ENCODE data around the gene MLLT6.
A peak's percentile ranks its signal among the peaks of the same experiment; 100 is the strongest.

Gene MLLT6

DNA sequence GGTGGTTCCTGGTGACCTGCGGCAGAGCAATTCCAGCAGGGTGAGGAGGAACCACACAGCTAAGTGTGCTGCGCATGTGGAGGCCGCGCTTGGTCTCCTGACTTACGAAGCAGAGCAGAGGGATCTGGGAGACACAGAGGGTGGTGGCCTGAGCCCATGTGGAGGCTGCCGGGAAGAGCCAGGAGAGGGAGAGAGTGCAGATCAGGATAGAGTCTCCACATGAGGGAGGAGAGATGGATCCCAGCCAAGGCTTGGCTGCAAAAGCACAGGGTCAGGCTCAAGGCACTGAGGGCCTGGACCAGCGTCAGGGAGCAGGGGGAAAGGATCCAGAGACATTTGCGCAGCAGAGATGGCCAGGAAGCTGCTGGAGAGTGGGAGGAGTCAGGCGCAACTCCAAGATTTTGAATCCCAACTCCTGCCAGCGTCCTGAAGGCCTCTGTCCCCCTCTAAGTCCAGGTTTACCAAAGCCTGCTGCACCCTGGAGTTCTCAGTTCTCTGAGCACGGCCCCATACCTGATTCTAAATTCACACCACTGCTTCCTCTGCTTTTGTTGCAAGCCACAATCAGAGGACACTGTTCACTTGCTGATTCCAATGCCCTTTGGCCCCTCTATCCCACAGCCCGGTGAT lies 11.3 kb upstream of the MLLT6 start:
- peak; percentile 82 for DNase-seq (ENCODE audit: low read depth)
- H3K4me3 ChIP-seq (ENCODE audit: low read depth, low read length), result no peak overlapping the region
- TF ChIP-seq, protein P1, sequence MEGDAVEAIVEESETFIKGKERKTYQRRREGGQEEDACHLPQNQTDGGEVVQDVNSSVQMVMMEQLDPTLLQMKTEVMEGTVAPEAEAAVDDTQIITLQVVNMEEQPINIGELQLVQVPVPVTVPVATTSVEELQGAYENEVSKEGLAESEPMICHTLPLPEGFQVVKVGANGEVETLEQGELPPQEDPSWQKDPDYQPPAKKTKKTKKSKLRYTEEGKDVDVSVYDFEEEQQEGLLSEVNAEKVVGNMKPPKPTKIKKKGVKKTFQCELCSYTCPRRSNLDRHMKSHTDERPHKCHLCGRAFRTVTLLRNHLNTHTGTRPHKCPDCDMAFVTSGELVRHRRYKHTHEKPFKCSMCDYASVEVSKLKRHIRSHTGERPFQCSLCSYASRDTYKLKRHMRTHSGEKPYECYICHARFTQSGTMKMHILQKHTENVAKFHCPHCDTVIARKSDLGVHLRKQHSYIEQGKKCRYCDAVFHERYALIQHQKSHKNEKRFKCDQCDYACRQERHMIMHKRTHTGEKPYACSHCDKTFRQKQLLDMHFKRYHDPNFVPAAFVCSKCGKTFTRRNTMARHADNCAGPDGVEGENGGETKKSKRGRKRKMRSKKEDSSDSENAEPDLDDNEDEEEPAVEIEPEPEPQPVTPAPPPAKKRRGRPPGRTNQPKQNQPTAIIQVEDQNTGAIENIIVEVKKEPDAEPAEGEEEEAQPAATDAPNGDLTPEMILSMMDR (IDR thresholded peaks at IDR 0.05; ENCODE audit: control insufficient read depth, extremely low read depth, insufficient read depth), result no peak

DNA sequence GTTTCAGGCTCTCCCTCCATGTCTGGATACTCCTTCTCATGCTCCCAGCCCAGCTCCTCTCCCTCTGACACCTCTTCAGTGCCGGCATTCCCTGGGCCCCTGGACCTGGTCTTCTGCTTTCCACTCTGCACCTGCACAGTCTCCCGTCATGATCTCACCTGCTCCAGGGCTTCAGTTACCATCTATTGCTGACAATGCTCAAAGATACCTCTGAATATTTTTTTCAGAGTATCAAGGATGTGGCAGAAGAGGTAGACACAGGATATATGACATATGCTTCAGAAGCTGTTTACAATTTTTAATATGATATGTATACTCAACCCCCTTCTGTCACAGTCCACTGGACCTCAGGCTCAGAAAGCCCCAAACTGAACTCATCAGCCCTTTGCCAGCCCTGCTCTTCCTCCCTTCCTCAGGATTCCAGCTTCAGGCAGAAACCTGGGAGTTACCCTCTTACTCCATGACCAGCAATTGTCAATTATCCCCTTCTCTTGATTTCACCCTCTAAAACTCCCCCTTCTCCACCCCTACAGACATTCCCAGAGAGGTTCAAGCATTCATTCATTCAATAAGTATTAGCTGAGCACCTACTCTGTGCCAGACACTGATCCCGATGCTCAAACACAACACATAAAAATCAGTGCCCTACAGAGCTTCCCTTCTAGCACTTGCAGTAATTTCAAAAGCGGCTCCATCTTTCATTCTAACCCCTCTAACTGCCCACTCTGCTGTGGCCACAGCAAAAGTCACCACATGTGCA lies 7.8 kb upstream of the MLLT6 start:
- no peak overlapping the region for H3K4me3 ChIP-seq (ENCODE audit: low read depth, low read length)
- TF ChIP-seq, protein P1 (IDR thresholded peaks at IDR 0.05; ENCODE audit: control insufficient read depth, extremely low read depth, insufficient read depth), result no peak
- no peak for DNase-seq (ENCODE audit: low read depth)

DNA sequence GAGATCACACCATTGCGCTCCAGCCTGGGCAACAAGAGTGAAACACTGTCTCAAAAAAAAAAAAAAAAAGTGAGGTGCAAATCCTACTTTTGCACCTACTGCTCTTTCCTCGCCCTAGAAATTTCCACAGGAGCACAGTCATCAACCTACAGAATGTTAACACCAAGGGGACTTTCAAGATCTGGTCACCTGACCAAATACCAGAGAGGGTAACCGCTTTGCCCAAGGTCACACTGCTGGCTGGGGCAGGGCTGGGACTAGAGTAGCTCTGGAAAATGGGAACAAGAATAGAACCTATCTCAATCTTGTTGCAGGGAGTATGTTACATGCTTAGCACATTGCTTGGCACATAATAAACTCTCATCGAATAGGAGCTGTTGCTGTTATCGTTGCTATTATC lies 6.3 kb upstream of the MLLT6 start:
- no peak overlapping the region for H3K4me3 ChIP-seq (ENCODE audit: low read depth, low read length)
- TF ChIP-seq, protein P1 (IDR thresholded peaks at IDR 0.05; ENCODE audit: control insufficient read depth, extremely low read depth, insufficient read depth), result no peak
- no peak for DNase-seq (ENCODE audit: low read depth)

DNA sequence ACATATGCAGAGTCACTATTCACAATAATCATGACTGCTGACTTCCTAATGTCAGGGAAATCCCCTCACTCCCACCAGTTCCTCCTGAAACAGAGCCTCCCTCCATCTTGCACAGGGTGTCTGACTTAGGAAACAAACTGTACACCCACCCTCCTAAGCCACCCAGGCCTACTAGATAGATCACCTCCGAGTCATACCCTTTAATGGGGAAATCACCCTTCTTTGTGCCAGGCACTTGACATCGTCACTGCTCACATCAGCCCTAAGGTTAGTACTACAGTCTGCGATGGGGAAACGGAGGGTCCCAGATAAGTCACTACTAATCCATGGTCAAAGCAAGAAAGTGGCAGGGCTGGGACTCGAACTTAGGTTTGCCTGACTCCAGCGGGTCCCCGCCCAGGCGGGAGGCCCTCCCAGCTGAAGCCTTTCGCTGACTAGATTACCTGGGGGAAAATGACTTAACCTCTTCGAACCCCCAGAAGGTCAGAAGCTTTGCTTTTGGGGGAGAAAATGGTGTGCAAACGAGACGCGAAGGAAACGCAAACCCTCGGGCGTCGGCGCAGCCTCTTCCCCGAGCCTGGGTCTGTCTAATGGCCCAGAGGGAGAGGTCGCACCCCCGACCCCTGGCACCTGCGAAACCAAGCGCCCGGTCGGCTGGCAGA lies 3.4 kb upstream of the MLLT6 start:
- TF ChIP-seq, protein P1 (IDR thresholded peaks at IDR 0.05; ENCODE audit: control insufficient read depth, extremely low read depth, insufficient read depth), result no peak
- H3K4me3 ChIP-seq (ENCODE audit: low read depth, low read length), result peak overlapping the region; percentile 59
- DNase-seq (ENCODE audit: low read depth), result no peak

DNA sequence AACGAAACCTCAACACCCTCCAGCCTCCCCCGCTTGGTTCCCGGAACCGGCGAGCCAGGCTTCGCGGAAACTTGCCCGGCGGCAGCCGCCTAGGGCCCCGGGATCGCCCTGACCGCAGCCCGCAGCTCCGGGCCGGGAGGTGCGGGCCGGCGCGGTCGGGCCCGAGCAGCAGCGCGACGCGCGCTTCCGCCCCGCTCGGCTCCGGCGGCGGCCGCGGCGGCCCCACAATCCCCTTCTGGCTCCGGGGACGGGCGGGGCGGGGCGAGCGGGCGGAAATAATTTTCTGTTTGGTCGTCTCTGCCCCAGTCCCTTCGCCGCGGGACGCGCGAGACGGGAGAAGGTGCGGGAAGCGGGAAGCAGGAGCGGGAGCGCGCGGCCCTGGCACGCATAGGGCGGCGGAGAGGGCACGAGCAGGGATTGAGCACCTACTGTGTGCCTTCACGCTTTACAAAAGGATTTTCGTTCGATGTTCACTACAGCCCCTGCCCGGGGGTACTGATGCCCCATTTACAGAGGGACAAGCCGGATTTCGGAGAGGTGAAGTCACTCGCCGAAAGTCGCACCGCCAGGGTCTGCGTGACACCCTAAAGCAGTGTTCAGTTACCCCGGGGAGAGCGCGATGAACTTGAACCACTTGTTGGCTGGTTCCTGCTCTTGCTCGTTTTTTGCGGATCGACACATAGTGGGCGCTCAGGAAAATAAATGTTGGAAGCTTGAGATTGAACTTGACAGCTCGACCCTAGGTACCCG lies 2.7 kb upstream of the MLLT6 start:
- H3K4me3 ChIP-seq (ENCODE audit: low read depth, low read length), result peak overlapping the region; percentile 59
- DNase-seq (ENCODE audit: low read depth), result peak; percentile 46
- TF ChIP-seq, protein P1 (IDR thresholded peaks at IDR 0.05; ENCODE audit: control insufficient read depth, extremely low read depth, insufficient read depth), result no peak

DNA sequence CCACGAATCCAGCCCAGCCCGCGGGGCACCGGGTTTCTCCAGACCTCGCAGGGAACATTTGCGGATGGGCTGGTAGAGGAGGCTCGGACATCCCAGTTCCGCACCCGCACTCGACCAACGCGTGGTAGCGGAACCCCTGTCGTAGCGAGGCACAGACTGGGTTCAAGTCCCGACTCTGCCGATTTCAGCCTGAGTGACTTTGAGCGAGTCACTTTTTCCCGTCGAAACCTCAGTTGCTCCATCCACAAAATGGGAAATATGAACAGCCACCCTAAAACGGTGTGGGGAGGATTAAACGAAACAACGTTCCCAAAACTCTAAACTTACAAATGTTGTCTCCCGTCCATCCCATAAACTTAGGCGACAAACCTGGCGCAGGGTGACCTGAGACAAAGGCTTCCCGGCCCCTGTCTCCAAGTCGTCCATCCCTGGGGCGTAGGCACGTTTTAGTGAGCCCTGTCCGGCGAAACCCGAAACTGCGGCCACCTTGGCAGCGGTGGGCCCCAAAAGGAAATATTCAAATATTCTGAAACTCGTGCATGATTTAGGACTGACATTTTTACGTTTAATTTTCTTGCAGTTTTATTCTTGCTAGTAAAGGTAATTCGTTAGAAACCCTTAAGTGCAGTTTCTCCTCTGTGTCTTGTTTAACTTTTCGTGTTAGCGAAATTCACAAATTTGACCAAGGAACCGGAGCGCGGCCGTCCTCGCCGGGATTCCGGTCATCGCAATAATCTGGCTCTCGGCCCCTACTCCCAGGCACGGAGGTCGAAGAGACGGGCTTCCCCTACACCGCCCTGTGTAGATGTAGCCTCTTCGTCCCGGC lies 1.9 kb upstream of the MLLT6 start:
- no peak for DNase-seq (ENCODE audit: low read depth)
- TF ChIP-seq, protein P1 (IDR thresholded peaks at IDR 0.05; ENCODE audit: control insufficient read depth, extremely low read depth, insufficient read depth), result no peak
- H3K4me3 ChIP-seq (ENCODE audit: low read depth, low read length), result peak overlapping the region; percentile 84
